GM12891 (cell line): ENCODE data around the gene GALP.
"Not testable (repeated sequence)": the region's sequence is repeated elsewhere in the genome, so short reads cannot be mapped to it uniquely, and the experiment has no call there.

ENCODE experiments used
- DNase-seq: peaks from one replicate; pipeline ENCODE4 v3.0.0; 2011; ENCODE audit warnings: low spot score; ENCODE audit not compliant: insufficient read length
- FAIRE-seq: peaks from 2 replicates; lab custom pipeline; 2011; peaks lifted over from hg19 to GRCh38; lab: Jason Lieb, UNC
- PAX5 ChIP-seq: IDR thresholded peaks from 2 replicates; pipeline ENCODE4 v1.6.1; 2011; ENCODE audit warnings: low read length, moderate library complexity, mild to moderate bottlenecking; ENCODE audit not compliant: insufficient read depth, severe bottlenecking
- POLR2A ChIP-seq: IDR thresholded peaks from 2 replicates; pipeline ENCODE4 v1.6.1; 2011; ENCODE audit warnings: low read depth, low read length, control low read depth
- POLR2AphosphoS5 ChIP-seq: IDR thresholded peaks from 2 replicates; pipeline ENCODE4 v1.6.1; 2011; ENCODE audit warnings: low read depth, low read length, control low read depth
- POU2F2 ChIP-seq: IDR thresholded peaks from 2 replicates; pipeline ENCODE4 v1.6.1; 2011; ENCODE audit warnings: low read depth, mild to moderate bottlenecking, control low read depth, low read length, moderate library complexity
- SPI1 ChIP-seq: IDR thresholded peaks from 2 replicates; pipeline ENCODE4 v1.6.1; 2011; ENCODE audit warnings: low read depth, low read length, control low read depth
- TAF1 ChIP-seq: IDR thresholded peaks from 2 replicates; pipeline ENCODE4 v1.6.1; 2011; ENCODE audit warnings: low read depth, low read length, control low read depth

GALP gene

GRCh38 chr19:56176881-56177280 lies 1.1 kb downstream of the GALP start:
- DNase-seq (no peak), FAIRE-seq (no peak)
- no peak for TF ChIP-seq POLR2A
- no peak for TF ChIP-seq SPI1
- no peak for TF ChIP-seq PAX5
- TF ChIP-seq TAF1, result no peak
- TF ChIP-seq POLR2AphosphoS5, result no peak
- no peak for TF ChIP-seq POU2F2

GRCh38 chr19:56177564-56178243 lies 1.9 kb downstream of the GALP start:
- TF ChIP-seq PAX5, result no peak
- TF ChIP-seq POU2F2, result no peak
- TF ChIP-seq SPI1, result no peak
- TF ChIP-seq TAF1, result no peak
- no peak for TF ChIP-seq POLR2AphosphoS5
- no peak for TF ChIP-seq POLR2A
- FAIRE-seq (no peak), DNase-seq (no peak)

- TF ChIP-seq PAX5 (no peak), SPI1 (no peak), POLR2AphosphoS5 (no peak), POLR2A (no peak), POU2F2 (no peak), TAF1 (no peak)
- no peak for DNase-seq
- no peak for FAIRE-seq
Measured at GRCh38 chr19:56189785-56190184, 14.0 kb downstream of the GALP start.

- DNase-seq (no peak), FAIRE-seq (no peak)
- TF ChIP-seq POLR2AphosphoS5 (no peak), POLR2A (no peak), POU2F2 (no peak), PAX5 (no peak), SPI1 (no peak), TAF1 (no peak)
Measured at GRCh38 chr19:56191115-56191514, 15.3 kb downstream of the GALP start.

- DNase-seq (no peak), FAIRE-seq (no peak)
- no peak for TF ChIP-seq SPI1
- no peak for TF ChIP-seq TAF1
- no peak for TF ChIP-seq POLR2AphosphoS5
- no peak for TF ChIP-seq POLR2A
- no peak for TF ChIP-seq PAX5
- no peak for TF ChIP-seq POU2F2
Measured at GRCh38 chr19:56191711-56192110, 15.9 kb downstream of the GALP start.

GRCh38 chr19:56193981-56194640 lies 18.3 kb downstream of the GALP start:
- no peak for TF ChIP-seq SPI1
- no peak for TF ChIP-seq POLR2AphosphoS5
- no peak for TF ChIP-seq POLR2A
- TF ChIP-seq TAF1, result no peak
- TF ChIP-seq POU2F2, result no peak
- TF ChIP-seq PAX5, result no peak
- FAIRE-seq (no peak), DNase-seq (no peak)

- not testable (repeated sequence) for FAIRE-seq, DNase-seq
Measured at GRCh38 chr19:56197646-56198045, 21.8 kb downstream of the GALP start, which contains the start of gene ZSCAN5B. Gene ZSCAN5B (minus strand): TSS chr19:56197783. CDS start chr19:56193052, 4,731 bp downstream.

GRCh38 chr19:56199687-56200086 lies 23.9 kb downstream of the GALP start:
- DNase-seq (no peak), FAIRE-seq (no peak)
- TF ChIP-seq POLR2A (no peak), POLR2AphosphoS5 (no peak), POU2F2 (no peak), TAF1 (no peak), SPI1 (no peak), PAX5 (no peak)

- TF ChIP-seq TAF1 (no peak), POLR2AphosphoS5 (no peak), POLR2A (no peak), POU2F2 (no peak), PAX5 (no peak), SPI1 (no peak)
- DNase-seq, result no peak
- FAIRE-seq, result no peak
Measured at GRCh38 chr19:56201973-56202372, 26.2 kb downstream of the GALP start, which contains the start of gene ZSCAN5C. Gene ZSCAN5C (plus strand): TSS chr19:56202273. CDS start chr19:56205914, 3,641 bp downstream.

GRCh38 chr19:56207581-56207980 lies 31.8 kb downstream of the GALP start:
- not testable (repeated sequence) for DNase-seq, FAIRE-seq
